ENCODE results near the gene CPED1.
A peak's percentile ranks its signal among the peaks of the same experiment; 100 is the strongest.

Gene CPED1

DNA sequence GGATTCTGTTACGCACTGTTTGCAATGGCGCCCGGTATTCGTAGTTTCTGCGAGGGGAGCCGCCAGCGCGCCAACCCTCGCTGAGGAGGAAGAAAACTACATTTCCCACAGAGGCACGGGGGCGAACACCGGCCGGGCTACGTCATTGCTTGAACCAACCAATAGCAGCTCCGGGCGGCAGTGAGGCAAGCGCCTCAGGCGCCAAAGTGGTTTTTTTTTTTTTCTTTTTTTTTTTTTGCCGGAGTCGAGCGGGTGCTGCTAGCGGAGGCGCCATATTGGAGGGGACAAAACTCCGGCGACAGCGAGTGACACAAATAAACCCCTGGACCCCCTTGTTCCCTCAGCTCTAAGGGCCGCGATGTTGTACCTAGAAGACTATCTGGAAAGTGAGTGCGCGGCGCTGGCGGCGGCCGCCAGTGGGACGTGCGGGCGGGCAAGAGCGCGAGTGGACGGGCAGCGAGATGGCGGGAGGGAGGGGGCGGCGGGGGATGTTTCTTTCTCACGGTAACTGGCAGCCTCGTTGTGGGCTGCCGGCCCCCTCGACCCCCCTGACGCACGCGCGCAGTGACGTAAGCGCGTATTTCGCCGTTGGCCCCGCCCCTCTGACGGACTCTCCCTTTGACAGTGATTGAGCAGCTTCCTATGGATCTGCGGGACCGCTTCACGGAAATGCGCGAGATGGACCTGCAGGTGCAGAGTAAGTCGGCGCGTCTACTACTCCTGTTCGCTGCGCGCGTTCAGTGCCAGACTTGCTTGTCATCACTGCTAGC, 37.8 kb upstream of the CPED1 start, which contains the start of gene ING3:
ING3 (plus strand) TSS at position 239 of the 770 bp plus-strand sequence; CDS start at position 359, 120 bp downstream.
- Histone ChIP-seq H3K4me3 (ENCODE audit: low read length in 2 of 2) (peak within 1 kb of the TSS; percentile 75 to 92), H3K27me3 (ENCODE audit: control insufficient read depth in 2 of 2, insufficient read depth in 2 of 2, low read length in 2 of 2) (no peaks in the 10 kb centered on the region), H3K27ac (ENCODE audit: low read depth in 2 of 2, low read length in 2 of 2) (peak within 1 kb of the TSS; percentile 97 to 98), H3K9ac (ENCODE audit: low read depth in 1 of 2, low read length in 2 of 2) (peak within 1 kb of the TSS; percentile 56 to 86), H3K9me3 (ENCODE audit: control insufficient read depth in 2 of 2, low read length in 2 of 2) (no peaks in the 10 kb centered on the region), H3K4me1 (ENCODE audit: control insufficient read depth in 2 of 2, insufficient read depth in 2 of 2, low read length in 2 of 2) (peaks cover 8 to 14% of the 10 kb centered on the region in 2 donors), H3K36me3 (ENCODE audit: control insufficient read depth in 2 of 2, insufficient read depth in 2 of 2, low read length in 2 of 2) (peaks cover 9 to 14% of the 10 kb centered on the region in 2 donors)

DNA sequence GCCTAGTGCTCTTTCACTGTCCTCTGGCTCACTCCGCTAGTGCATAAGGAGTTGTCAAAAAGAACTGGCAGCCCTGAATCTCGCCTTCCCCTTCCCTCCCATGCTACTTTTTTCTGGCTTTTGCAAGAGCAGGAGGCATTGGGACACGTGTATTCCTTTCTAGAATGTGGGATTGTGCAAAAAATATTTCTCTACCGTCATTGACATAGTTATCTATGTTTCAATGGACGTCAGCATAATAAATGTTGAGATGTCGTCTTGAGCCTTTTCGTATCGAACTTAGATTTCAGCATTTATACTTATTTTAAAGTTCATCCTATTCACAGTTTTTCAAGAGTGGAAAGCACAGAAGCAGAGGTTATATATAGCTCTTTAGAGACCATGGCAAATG, 37.2 kb upstream of the CPED1 start:
- Histone ChIP-seq H3K9me3 (ENCODE audit: control insufficient read depth in 2 of 2, low read length in 2 of 2) (no peaks in the 10 kb centered on the region), H3K9ac (ENCODE audit: low read depth in 1 of 2, low read length in 2 of 2) (peak overlapping the region; percentile 48 to 86), H3K27ac (ENCODE audit: low read depth in 2 of 2, low read length in 2 of 2) (peak overlapping the region; percentile 97 to 98), H3K36me3 (ENCODE audit: control insufficient read depth in 2 of 2, insufficient read depth in 2 of 2, low read length in 2 of 2) (peaks cover 15 to 20% of the 10 kb centered on the region in 2 donors), H3K4me1 (ENCODE audit: control insufficient read depth in 2 of 2, insufficient read depth in 2 of 2, low read length in 2 of 2) (peaks cover 8 to 14% of the 10 kb centered on the region in 2 donors), H3K4me3 (ENCODE audit: low read length in 2 of 2) (peak overlapping the region; percentile 75 to 88), H3K27me3 (ENCODE audit: control insufficient read depth in 2 of 2, insufficient read depth in 2 of 2, low read length in 2 of 2) (no peaks in the 10 kb centered on the region)

DNA sequence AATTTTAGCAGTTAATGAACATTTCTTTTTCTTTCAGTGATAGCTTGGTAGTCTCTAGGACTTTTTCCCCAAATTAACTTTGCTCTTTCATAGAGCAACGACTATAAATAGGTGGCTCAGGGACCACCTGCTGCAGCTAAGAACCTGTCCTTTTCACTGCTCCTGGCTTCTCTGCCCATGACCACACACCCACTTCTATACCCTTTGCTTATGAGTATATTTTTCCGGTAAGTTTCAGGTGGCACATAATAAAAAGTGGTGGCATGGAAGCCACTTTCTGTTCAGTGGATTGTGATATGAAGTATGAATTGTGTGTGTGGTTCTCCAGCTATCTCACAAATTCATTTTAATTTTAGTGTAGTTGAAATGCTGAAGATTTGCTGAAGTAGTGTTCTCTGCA, 36.7 kb upstream of the CPED1 start:
- Histone ChIP-seq H3K27ac (ENCODE audit: low read depth in 2 of 2, low read length in 2 of 2) (no peak overlapping the region), H3K36me3 (ENCODE audit: control insufficient read depth in 2 of 2, insufficient read depth in 2 of 2, low read length in 2 of 2) (peaks cover 18 to 21% of the 10 kb centered on the region in 2 donors), H3K4me1 (ENCODE audit: control insufficient read depth in 2 of 2, insufficient read depth in 2 of 2, low read length in 2 of 2) (peaks cover 8 to 14% of the 10 kb centered on the region in 2 donors), H3K9me3 (ENCODE audit: control insufficient read depth in 2 of 2, low read length in 2 of 2) (no peaks in the 10 kb centered on the region), H3K9ac (ENCODE audit: low read depth in 1 of 2, low read length in 2 of 2) (peak overlapping the region in 1 of 2 donors; percentile 86), H3K4me3 (ENCODE audit: low read length in 2 of 2) (peak overlapping the region; percentile 48 to 88), H3K27me3 (ENCODE audit: control insufficient read depth in 2 of 2, insufficient read depth in 2 of 2, low read length in 2 of 2) (no peaks in the 10 kb centered on the region)

DNA sequence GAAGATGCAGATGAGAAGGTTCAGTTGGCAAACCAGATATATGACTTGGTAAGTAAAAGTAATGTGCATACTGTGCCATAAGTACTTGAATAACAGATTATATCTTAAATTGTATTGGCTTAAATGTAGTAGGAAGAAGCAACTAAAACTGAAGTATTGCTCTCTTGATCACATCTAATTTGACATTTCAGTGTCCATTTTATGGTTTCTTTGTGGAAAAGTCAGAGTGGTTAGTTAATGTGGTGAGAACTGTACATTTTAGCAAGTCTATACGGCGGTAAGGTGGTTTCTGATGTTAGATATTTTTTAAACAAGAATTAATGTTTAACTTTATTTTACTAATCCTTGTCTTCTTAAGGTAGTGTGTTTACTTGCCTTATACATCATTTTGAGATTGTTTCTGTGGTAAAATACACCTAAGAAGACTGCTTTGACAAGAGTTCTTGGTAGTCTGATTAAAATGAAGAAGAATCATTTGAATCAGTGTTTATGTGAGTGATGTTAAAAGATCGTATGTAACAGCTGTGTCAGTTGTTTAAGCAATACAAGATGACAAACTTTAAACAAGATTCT, 32.8 kb upstream of the CPED1 start:
- no peak overlapping the region for H3K4me3 ChIP-seq (ENCODE audit: low read length in 2 of 2)
- H3K9me3 ChIP-seq (ENCODE audit: control insufficient read depth in 2 of 2, low read length in 2 of 2) = no peaks in the 10 kb centered on the region
- no peaks in the 10 kb centered on the region for H3K27me3 ChIP-seq (ENCODE audit: control insufficient read depth in 2 of 2, insufficient read depth in 2 of 2, low read length in 2 of 2)
- H3K27ac ChIP-seq (ENCODE audit: low read depth in 2 of 2, low read length in 2 of 2) = no peak overlapping the region
- H3K9ac ChIP-seq (ENCODE audit: low read depth in 1 of 2, low read length in 2 of 2) = no peak overlapping the region
- peaks cover 8 to 10% of the 10 kb centered on the region in 2 donors for H3K4me1 ChIP-seq (ENCODE audit: control insufficient read depth in 2 of 2, insufficient read depth in 2 of 2, low read length in 2 of 2)
- peaks cover 28 to 29% of the 10 kb centered on the region in 2 donors for H3K36me3 ChIP-seq (ENCODE audit: control insufficient read depth in 2 of 2, insufficient read depth in 2 of 2, low read length in 2 of 2)

DNA sequence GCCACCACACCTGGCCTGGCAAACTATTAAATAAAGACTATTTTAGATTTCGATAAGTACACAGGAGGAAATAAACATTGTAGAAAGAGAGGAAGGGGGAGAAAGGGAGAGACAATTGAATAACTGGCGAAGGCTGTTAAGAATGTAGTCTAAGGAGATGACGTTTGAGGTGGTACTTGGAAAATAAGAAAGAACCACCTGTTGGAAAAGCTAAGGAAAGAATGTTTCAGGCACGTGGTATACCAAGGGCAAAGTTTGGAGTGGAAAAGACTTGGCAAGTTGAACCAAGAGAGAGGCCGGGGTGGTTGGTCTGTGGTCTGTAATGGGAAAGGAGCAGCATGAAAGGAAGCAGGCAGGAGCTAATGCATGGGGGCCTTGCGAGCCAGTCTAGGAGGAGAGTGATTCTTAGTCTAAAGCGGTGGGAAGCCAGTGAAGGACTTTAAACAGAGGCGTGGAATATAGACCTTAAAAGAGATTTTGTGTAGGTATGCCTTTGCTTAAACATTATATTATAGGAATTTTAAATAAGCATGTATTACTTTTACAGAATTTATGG, 28.5 kb upstream of the CPED1 start:
- Histone ChIP-seq H3K27ac (ENCODE audit: low read depth in 2 of 2, low read length in 2 of 2) (no peak overlapping the region), H3K9me3 (ENCODE audit: control insufficient read depth in 2 of 2, low read length in 2 of 2) (no peaks in the 10 kb centered on the region), H3K4me1 (ENCODE audit: control insufficient read depth in 2 of 2, insufficient read depth in 2 of 2, low read length in 2 of 2) (no peaks in the 10 kb centered on the region), H3K9ac (ENCODE audit: low read depth in 1 of 2, low read length in 2 of 2) (no peak overlapping the region), H3K4me3 (ENCODE audit: low read length in 2 of 2) (no peak overlapping the region), H3K36me3 (ENCODE audit: control insufficient read depth in 2 of 2, insufficient read depth in 2 of 2, low read length in 2 of 2) (peaks cover 25 to 26% of the 10 kb centered on the region in 2 donors), H3K27me3 (ENCODE audit: control insufficient read depth in 2 of 2, insufficient read depth in 2 of 2, low read length in 2 of 2) (no peaks in the 10 kb centered on the region)

DNA sequence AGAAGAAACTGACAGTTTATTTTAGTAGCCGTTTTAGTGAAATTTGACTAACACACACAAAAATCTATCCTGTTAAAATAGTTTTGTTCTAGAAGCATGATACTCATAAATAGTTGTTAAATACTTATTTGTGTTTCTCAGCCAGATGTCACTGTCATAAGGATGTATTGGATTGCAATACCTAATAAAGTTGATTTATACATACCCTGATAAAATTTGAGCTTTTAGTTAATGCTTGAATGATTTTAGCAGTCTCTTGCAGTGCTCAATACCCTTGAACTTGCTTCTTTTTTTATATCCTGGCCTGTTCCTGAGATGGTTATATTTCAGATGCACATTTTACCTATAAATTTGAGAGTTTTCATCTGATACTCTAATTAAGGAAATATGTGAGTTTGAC, 27.8 kb upstream of the CPED1 start:
- peaks cover 24 to 25% of the 10 kb centered on the region in 2 donors for H3K36me3 ChIP-seq (ENCODE audit: control insufficient read depth in 2 of 2, insufficient read depth in 2 of 2, low read length in 2 of 2)
- no peaks in the 10 kb centered on the region for H3K27me3 ChIP-seq (ENCODE audit: control insufficient read depth in 2 of 2, insufficient read depth in 2 of 2, low read length in 2 of 2)
- no peak overlapping the region for H3K27ac ChIP-seq (ENCODE audit: low read depth in 2 of 2, low read length in 2 of 2)
- H3K4me3 ChIP-seq (ENCODE audit: low read length in 2 of 2) = no peak overlapping the region
- no peak overlapping the region for H3K9ac ChIP-seq (ENCODE audit: low read depth in 1 of 2, low read length in 2 of 2)
- no peaks in the 10 kb centered on the region for H3K4me1 ChIP-seq (ENCODE audit: control insufficient read depth in 2 of 2, insufficient read depth in 2 of 2, low read length in 2 of 2)
- H3K9me3 ChIP-seq (ENCODE audit: control insufficient read depth in 2 of 2, low read length in 2 of 2) = no peaks in the 10 kb centered on the region

DNA sequence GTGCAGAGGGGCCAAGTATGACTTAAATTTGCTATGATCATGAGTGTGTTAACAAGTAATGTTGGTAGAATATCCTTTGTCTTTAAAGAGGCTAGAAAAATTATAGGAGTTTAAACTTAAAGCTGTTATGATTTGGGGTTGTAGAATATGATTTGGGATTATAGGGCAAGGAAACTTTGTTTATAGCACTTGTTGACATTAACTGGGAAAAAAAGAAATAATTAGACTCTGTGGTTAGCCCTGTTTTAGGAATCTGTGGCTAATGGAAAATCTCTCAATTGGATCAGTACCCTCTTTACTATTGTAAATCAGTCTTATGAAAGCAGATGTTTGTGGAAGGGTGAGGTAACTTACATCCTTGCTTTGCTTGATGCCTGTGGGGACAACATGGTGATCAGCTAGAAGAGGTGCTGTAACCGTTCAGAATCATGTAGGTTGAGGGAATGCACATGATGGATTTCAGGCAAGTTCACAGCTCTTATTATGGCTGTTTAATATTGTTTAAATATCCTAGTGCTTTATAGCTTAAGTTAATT, 26.8 kb upstream of the CPED1 start:
- Histone ChIP-seq H3K4me3 (ENCODE audit: low read length in 2 of 2) (no peak overlapping the region), H3K36me3 (ENCODE audit: control insufficient read depth in 2 of 2, insufficient read depth in 2 of 2, low read length in 2 of 2) (peaks cover 21 to 24% of the 10 kb centered on the region in 2 donors), H3K27ac (ENCODE audit: low read depth in 2 of 2, low read length in 2 of 2) (no peak overlapping the region), H3K4me1 (ENCODE audit: control insufficient read depth in 2 of 2, insufficient read depth in 2 of 2, low read length in 2 of 2) (no peaks in the 10 kb centered on the region), H3K27me3 (ENCODE audit: control insufficient read depth in 2 of 2, insufficient read depth in 2 of 2, low read length in 2 of 2) (no peaks in the 10 kb centered on the region), H3K9ac (ENCODE audit: low read depth in 1 of 2, low read length in 2 of 2) (no peak overlapping the region), H3K9me3 (ENCODE audit: control insufficient read depth in 2 of 2, low read length in 2 of 2) (no peaks in the 10 kb centered on the region)

DNA sequence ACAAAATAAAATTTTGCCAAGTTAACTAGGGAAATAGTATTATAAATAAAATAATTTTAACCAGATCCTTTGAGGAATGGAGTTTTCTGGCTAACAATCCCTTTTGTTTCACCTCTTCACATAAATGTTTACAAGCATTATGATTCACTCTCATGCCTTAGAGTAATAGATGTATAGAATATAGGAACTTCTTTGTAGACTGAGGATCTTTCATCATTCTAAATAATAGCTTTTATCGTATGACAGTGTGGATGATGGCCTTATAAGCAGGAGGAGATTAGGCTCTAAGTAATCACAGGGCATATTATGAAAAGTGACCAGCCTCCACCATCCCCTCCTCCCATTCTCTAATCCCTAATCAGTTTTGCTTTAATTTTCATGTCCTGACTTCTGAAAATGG, 24.4 kb upstream of the CPED1 start:
- no peaks in the 10 kb centered on the region for H3K9me3 ChIP-seq (ENCODE audit: control insufficient read depth in 2 of 2, low read length in 2 of 2)
- H3K27ac ChIP-seq (ENCODE audit: low read depth in 2 of 2, low read length in 2 of 2) = no peak overlapping the region
- no peak overlapping the region for H3K4me3 ChIP-seq (ENCODE audit: low read length in 2 of 2)
- no peaks in the 10 kb centered on the region for H3K4me1 ChIP-seq (ENCODE audit: control insufficient read depth in 2 of 2, insufficient read depth in 2 of 2, low read length in 2 of 2)
- no peaks in the 10 kb centered on the region for H3K27me3 ChIP-seq (ENCODE audit: control insufficient read depth in 2 of 2, insufficient read depth in 2 of 2, low read length in 2 of 2)
- H3K9ac ChIP-seq (ENCODE audit: low read depth in 1 of 2, low read length in 2 of 2) = no peak overlapping the region
- peaks cover 31 to 37% of the 10 kb centered on the region in 2 donors for H3K36me3 ChIP-seq (ENCODE audit: control insufficient read depth in 2 of 2, insufficient read depth in 2 of 2, low read length in 2 of 2)

DNA sequence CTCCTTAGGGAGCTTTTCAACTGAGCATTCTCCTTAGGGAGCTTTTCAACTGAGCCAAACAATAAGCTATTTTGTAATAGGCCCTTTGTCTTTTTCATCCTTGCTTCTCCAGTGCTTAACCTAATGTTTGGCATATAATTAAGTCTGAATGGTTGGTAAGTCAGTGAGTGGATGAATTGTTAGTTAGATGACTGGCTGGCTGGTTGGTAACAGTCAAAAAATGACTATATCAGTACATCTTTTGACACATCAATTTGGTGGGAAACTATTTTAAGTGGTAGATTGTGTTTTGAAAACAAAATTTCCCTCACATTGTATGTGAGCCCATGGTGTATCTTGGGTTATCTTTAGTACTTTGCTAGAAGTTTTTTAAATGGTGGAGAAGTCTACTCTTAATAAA, 21.6 kb upstream of the CPED1 start:
- Histone ChIP-seq H3K4me3 (ENCODE audit: low read length in 2 of 2) (no peak overlapping the region), H3K36me3 (ENCODE audit: control insufficient read depth in 2 of 2, insufficient read depth in 2 of 2, low read length in 2 of 2) (peaks cover 48 to 58% of the 10 kb centered on the region in 2 donors)

DNA sequence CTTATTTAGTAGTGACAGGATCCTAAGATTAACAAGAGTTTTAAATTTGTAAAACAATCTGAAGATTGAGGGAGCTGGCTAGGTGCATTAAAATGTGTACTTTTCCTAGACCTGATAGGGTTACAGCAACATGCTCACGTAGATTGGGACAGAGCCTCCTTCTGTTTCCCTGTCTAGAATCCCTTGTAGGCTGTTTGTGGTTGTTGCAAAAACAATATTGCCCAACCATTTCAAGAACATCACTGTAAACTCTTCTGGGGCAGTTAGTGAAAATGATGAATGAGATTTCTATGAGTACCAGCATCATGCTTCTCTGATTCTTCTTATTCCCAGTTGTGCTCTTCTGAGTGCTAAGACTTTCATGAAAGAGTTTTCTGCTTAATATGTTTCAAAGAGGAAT, 14.7 kb upstream of the CPED1 start:
- H3K9ac ChIP-seq (ENCODE audit: low read depth in 1 of 2, low read length in 2 of 2) = no peak overlapping the region
- no peaks in the 10 kb centered on the region for H3K4me1 ChIP-seq (ENCODE audit: control insufficient read depth in 2 of 2, insufficient read depth in 2 of 2, low read length in 2 of 2)
- no peak overlapping the region for H3K27ac ChIP-seq (ENCODE audit: low read depth in 2 of 2, low read length in 2 of 2)
- H3K4me3 ChIP-seq (ENCODE audit: low read length in 2 of 2) = no peak overlapping the region
- H3K27me3 ChIP-seq (ENCODE audit: control insufficient read depth in 2 of 2, insufficient read depth in 2 of 2, low read length in 2 of 2) = no peaks in the 10 kb centered on the region
- H3K9me3 ChIP-seq (ENCODE audit: control insufficient read depth in 2 of 2, low read length in 2 of 2) = no peaks in the 10 kb centered on the region
- peaks cover 42 to 62% of the 10 kb centered on the region in 2 donors for H3K36me3 ChIP-seq (ENCODE audit: control insufficient read depth in 2 of 2, insufficient read depth in 2 of 2, low read length in 2 of 2)

More for the DNA sequence above, 21.6 kb upstream of the CPED1 start:
- H3K9ac ChIP-seq (ENCODE audit: low read depth in 1 of 2, low read length in 2 of 2) = no peak overlapping the region
- H3K4me1 ChIP-seq (ENCODE audit: control insufficient read depth in 2 of 2, insufficient read depth in 2 of 2, low read length in 2 of 2) = no peaks in the 10 kb centered on the region
- H3K27me3 ChIP-seq (ENCODE audit: control insufficient read depth in 2 of 2, insufficient read depth in 2 of 2, low read length in 2 of 2) = no peaks in the 10 kb centered on the region
- no peaks in the 10 kb centered on the region for H3K9me3 ChIP-seq (ENCODE audit: control insufficient read depth in 2 of 2, low read length in 2 of 2)
- H3K27ac ChIP-seq (ENCODE audit: low read depth in 2 of 2, low read length in 2 of 2) = no peak overlapping the region
